Activated naive CD4-positive, alpha-beta T cell treated with anti-CD3 and anti-CD28 coated beads for 36 hours (primary cell): ENCODE data around the gene SIPA1L3. TPM values are rescaled to one million over a fixed set of nuclear protein-coding genes. Genes with fewer than 3 reads are reported as not detected.

Experiments used
- CTCF ChIA-PET: fragments of 350-600 bp; sonication (Branson Sonifier 250); formaldehyde crosslinking; loops from one replicate; lab custom pipeline; 2021; ENCODE audit warnings: antibody characterized with exemption; lab: Charles Lee
- DNase-seq: peaks from one replicate; pipeline ENCODE4 v3.0.0-alpha.2; 2020
- H3K27ac Mint-ChIP-seq: one replicate; pipeline ENCODE4 v1.8.0; 2021; ENCODE audit warnings: mild to moderate bottlenecking, mixed read lengths
- H3K27me3 Mint-ChIP-seq: one replicate; pipeline ENCODE4 v1.8.0; 2021; ENCODE audit warnings: low read depth, mixed read lengths
- H3K36me3 Mint-ChIP-seq: one replicate; pipeline ENCODE4 v1.8.0; 2021; ENCODE audit warnings: low read depth, mixed read lengths
- H3K4me1 Mint-ChIP-seq: one replicate; pipeline ENCODE4 v1.8.0; 2021; ENCODE audit warnings: low read depth, mixed read lengths
- H3K4me3 Mint-ChIP-seq: one replicate; pipeline ENCODE4 v1.8.0; 2021; ENCODE audit warnings: mild to moderate bottlenecking, moderate library complexity, mixed read lengths
- H3K9me3 Mint-ChIP-seq: one replicate; pipeline ENCODE4 v1.8.0; 2021; ENCODE audit warnings: mixed read lengths
- intact Hi-C: fragments of 100-400 bp; cut with micrococcal nuclease; formaldehyde crosslinking; loops from one replicate; pipeline ENCODE4 v1.15.1; 2023
- total RNA-seq, 2 experiments: library from RNA; stranded (reverse); gene quantifications; one replicate each; pipeline ENCODE4 v1.2.3, GENCODE V29; 2021

SIPA1L3 gene
- total RNA-seq, 2 experiments from 2014 or later, result 8.1 to 10.4 TPM

- Mint-ChIP-seq H3K9me3 (no peaks in the 10 kb centered on the region), H3K4me3 (no peak overlapping the region), H3K36me3 (peaks cover 3% of the 10 kb centered on the region), H3K27me3 (peaks cover 41% of the 10 kb centered on the region), H3K4me1 (peaks cover 21% of the 10 kb centered on the region), H3K27ac (no peak overlapping the region)
- DNase-seq, result no peak
- CTCF ChIA-PET, result interaction anchor here (0.5 kb wide), 1 partner anchor 23 kb away, joined by 3 read pairs; no protein-coding TSS in a partner anchor
- intact Hi-C loops, result loop anchor here (1.0 kb wide), 1 partner anchor 8 kb away; no protein-coding TSS in a partner anchor
Measured at GRCh38 chr19:38209671-38210457, 302.9 kb downstream of the SIPA1L3 start.

GRCh38 chr19:38210458-38210987, 303.5 kb downstream of the SIPA1L3 start:
- Mint-ChIP-seq H3K27ac (no peak overlapping the region), H3K4me1 (peaks cover 21% of the 10 kb centered on the region), H3K4me3 (no peak overlapping the region), H3K9me3 (no peaks in the 10 kb centered on the region), H3K36me3 (peaks cover 3% of the 10 kb centered on the region), H3K27me3 (peaks cover 42% of the 10 kb centered on the region)
- DNase-seq, result no peak
- intact Hi-C loops, result loop anchor here (1.0 kb wide), 1 partner anchor 8 kb away; no protein-coding TSS in a partner anchor
- CTCF ChIA-PET, result no interaction called here

DNA sequence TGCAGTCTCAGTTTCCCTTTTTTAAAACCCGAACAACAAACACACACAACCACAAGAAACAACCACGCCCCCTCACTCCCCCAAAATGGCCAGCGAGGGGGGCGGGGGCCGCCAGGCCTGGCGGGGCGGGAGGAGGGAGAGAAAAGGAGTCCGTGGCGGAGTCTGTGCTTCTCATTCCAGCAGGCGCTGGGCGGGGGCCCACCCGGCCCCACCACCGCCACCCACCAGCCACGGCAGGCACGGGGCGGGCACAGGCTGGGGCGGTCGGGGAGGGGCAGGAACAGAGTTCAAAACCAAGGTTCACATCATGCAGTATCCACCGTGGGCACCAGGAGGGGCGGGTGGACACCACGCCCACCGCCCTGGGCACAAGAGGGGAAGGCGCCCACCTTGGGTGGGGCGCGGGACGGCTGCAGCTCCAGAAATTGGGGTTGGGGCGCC, 304.2 kb downstream of the SIPA1L3 start:
- Mint-ChIP-seq H3K27me3 (peaks cover 49% of the 10 kb centered on the region), H3K4me1 (peaks cover 21% of the 10 kb centered on the region), H3K27ac (no peak overlapping the region), H3K4me3 (no peak overlapping the region), H3K36me3 (peaks cover 3% of the 10 kb centered on the region), H3K9me3 (no peaks in the 10 kb centered on the region)
- CTCF ChIA-PET, result interaction anchor here (0.6 kb wide), 1 partner anchor 1141 kb away, joined by 4 read pairs; no protein-coding TSS in a partner anchor
- intact Hi-C loops, result no loop called here
- DNase-seq, result no peak

DNA sequence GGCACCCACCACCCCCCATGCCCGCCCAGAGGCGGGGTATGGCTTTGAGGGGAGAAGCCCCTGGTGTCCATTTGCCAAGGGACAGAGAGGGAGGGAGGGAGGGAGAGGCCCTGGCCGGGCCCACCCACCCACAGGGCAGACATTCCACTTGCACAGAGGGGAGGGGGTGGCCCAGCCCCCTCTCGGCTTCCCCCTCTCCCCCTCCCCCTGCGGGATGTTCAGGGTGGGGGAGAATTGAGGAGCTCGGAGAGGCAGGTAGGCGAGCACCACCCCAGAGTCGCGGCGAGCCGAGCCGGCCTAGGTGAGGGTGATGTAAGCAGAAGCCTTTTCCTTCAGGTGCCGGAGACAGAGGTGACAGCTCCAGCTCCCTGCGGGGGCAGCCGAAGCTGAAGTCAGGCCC, 304.8 kb downstream of the SIPA1L3 start:
- no peak for DNase-seq
- Mint-ChIP-seq H3K9me3 (no peaks in the 10 kb centered on the region), H3K4me3 (no peak overlapping the region), H3K36me3 (peaks cover 3% of the 10 kb centered on the region), H3K27me3 (peaks cover 49% of the 10 kb centered on the region), H3K4me1 (peaks cover 21% of the 10 kb centered on the region), H3K27ac (no peak overlapping the region)
- CTCF ChIA-PET, result interaction anchor here (0.6 kb wide), 1 partner anchor 1141 kb away, joined by 4 read pairs; no protein-coding TSS in a partner anchor
- intact Hi-C loops, result no loop called here

- Mint-ChIP-seq H3K4me1 (peaks cover 21% of the 10 kb centered on the region), H3K9me3 (no peaks in the 10 kb centered on the region), H3K4me3 (no peak overlapping the region), H3K36me3 (peaks cover 3% of the 10 kb centered on the region), H3K27me3 (peaks cover 54% of the 10 kb centered on the region), H3K27ac (no peak overlapping the region)
- DNase-seq, result no peak
- intact Hi-C loops, result no loop called here
- CTCF ChIA-PET, result no interaction called here
Measured at GRCh38 chr19:38213469-38213868, 306.5 kb downstream of the SIPA1L3 start.

DNA sequence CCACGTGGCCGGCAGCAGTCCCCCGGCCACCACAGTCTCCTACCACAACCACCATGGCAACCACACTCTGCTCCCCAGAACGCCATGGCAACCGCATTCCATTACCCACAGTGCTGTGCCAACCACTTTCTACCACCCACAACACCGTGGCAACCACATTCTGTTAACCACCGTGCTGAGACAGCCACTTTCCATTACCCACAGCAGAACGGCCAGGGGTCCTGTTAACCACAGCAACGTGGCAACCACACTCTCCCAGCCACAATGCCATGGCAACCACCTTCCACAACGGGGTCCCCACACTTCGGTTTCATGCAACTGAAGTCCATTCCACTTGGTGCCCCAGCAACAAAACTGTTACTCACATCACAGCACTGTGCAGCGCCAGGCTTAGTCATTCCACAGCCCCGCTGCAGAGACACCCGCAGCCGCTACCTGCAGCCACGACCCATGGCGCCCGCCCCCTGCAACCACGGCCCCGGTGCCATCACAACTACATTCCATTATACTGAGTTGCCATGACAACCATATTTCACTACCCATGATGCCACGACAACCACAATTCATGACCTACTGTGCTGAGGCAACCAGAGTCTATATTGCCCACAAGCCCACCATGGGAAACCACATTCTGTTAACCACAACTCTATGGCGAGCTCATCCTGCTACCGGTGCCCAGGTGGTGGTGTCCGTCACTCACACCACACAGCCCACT, 307.1 kb downstream of the SIPA1L3 start:
- H3K27me3 Mint-ChIP-seq, result peaks cover 59% of the 10 kb centered on the region
- H3K4me3 Mint-ChIP-seq, result peak overlapping the region; percentile 27
- CTCF ChIA-PET, result interaction anchor here (1.6 kb wide), 1 partner anchor 11 kb away, joined by 4 read pairs; no protein-coding TSS in a partner anchor
- no peaks in the 10 kb centered on the region for H3K9me3 Mint-ChIP-seq
- peak overlapping the region; percentile 24 for H3K27ac Mint-ChIP-seq
- peaks cover 3% of the 10 kb centered on the region for H3K36me3 Mint-ChIP-seq
- peaks cover 21% of the 10 kb centered on the region for H3K4me1 Mint-ChIP-seq
- peak; percentile 66 for DNase-seq
- intact Hi-C loops, result no loop called here

- CTCF ChIA-PET, result no interaction called here
- no peaks in the 10 kb centered on the region for H3K9me3 Mint-ChIP-seq
- H3K4me3 Mint-ChIP-seq, result no peak overlapping the region
- peaks cover 62% of the 10 kb centered on the region for H3K27me3 Mint-ChIP-seq
- peaks cover 11% of the 10 kb centered on the region for H3K4me1 Mint-ChIP-seq
- no peak overlapping the region for H3K27ac Mint-ChIP-seq
- H3K36me3 Mint-ChIP-seq, result no peaks in the 10 kb centered on the region
- intact Hi-C loops, result no loop called here
- no peak for DNase-seq
Measured at GRCh38 chr19:38216785-38217641, 310.0 kb downstream of the SIPA1L3 start.

GRCh38 chr19:38218204-38218603, 311.2 kb downstream of the SIPA1L3 start:
- peaks cover 61% of the 10 kb centered on the region for H3K27me3 Mint-ChIP-seq
- CTCF ChIA-PET, result no interaction called here
- no peaks in the 10 kb centered on the region for H3K9me3 Mint-ChIP-seq
- no peak overlapping the region for H3K27ac Mint-ChIP-seq
- no peak overlapping the region for H3K4me3 Mint-ChIP-seq
- no peak for DNase-seq
- intact Hi-C loops, result no loop called here
- H3K4me1 Mint-ChIP-seq, result peaks cover 15% of the 10 kb centered on the region
- H3K36me3 Mint-ChIP-seq, result no peaks in the 10 kb centered on the region

- DNase-seq, result no peak
- Mint-ChIP-seq H3K27ac (no peak overlapping the region), H3K36me3 (no peaks in the 10 kb centered on the region), H3K27me3 (peaks cover 59% of the 10 kb centered on the region), H3K9me3 (no peaks in the 10 kb centered on the region), H3K4me1 (peaks cover 12% of the 10 kb centered on the region), H3K4me3 (no peak overlapping the region)
- CTCF ChIA-PET, result interaction anchor here (1.6 kb wide), 1 partner anchor 316 kb away, joined by 4 read pairs; no protein-coding TSS in a partner anchor
- intact Hi-C loops, result no loop called here
Measured at GRCh38 chr19:38219221-38219620, 312.2 kb downstream of the SIPA1L3 start.

- no peak overlapping the region for H3K4me3 Mint-ChIP-seq
- CTCF ChIA-PET, result no interaction called here
Measured at GRCh38 chr19:38221421-38221820, 314.4 kb downstream of the SIPA1L3 start.

GRCh38 chr19:38221919-38222830, 315.2 kb downstream of the SIPA1L3 start:
- DNase-seq, result no peak
- H3K27ac Mint-ChIP-seq, result no peak overlapping the region
- no peaks in the 10 kb centered on the region for H3K36me3 Mint-ChIP-seq
- CTCF ChIA-PET, result no interaction called here
- no peaks in the 10 kb centered on the region for H3K9me3 Mint-ChIP-seq
- H3K27me3 Mint-ChIP-seq, result peaks cover 64% of the 10 kb centered on the region
- peaks cover 13% of the 10 kb centered on the region for H3K4me1 Mint-ChIP-seq
- H3K4me3 Mint-ChIP-seq, result no peak overlapping the region
- intact Hi-C loops, result loop anchor here (10.0 kb wide), 2 partner anchors 77 to 173 kb away; no protein-coding TSS in a partner anchor

More at GRCh38 chr19:38221421-38221820, 314.4 kb downstream of the SIPA1L3 start:
- Mint-ChIP-seq H3K9me3 (no peaks in the 10 kb centered on the region), H3K27ac (no peak overlapping the region), H3K4me1 (peaks cover 13% of the 10 kb centered on the region), H3K27me3 (peaks cover 62% of the 10 kb centered on the region), H3K36me3 (no peaks in the 10 kb centered on the region)
- DNase-seq, result no peak
- intact Hi-C loops, result loop anchor here (10.0 kb wide), 2 partner anchors 77 to 173 kb away; no protein-coding TSS in a partner anchor
